Right lobe of liver (tissue), 6 donors: ENCODE results near the gene TGFBR3. TPM values are rescaled to one million over a fixed set of nuclear protein-coding genes. Genes with fewer than 3 reads are reported as not detected.
A peak's percentile ranks its signal among the peaks of the same experiment; 100 is the strongest.

Experiments used
- ATAC-seq, 4 donors: fragments of 200-7000 bp; cut with Tn5 transposase; one replicate each; pipeline ENCODE4 v1.9.1; 2020; ENCODE audit warnings: mild to moderate bottlenecking in 4 of 4, moderate library complexity in 4 of 4
- DNase-seq, 3 donors: peaks; one replicate each; pipeline ENCODE4 v3.0.0-alpha.2; 2020
- H3K27ac ChIP-seq, 3 donors: fragments of 200-600 bp; one replicate each; pipeline ENCODE4 v1.8.0; 2022
- H3K27me3 ChIP-seq, 2 donors: fragments of 200-600 bp; one replicate each; pipeline ENCODE4 v1.8.0; 2022
- H3K36me3 ChIP-seq, 4 donors: fragments of 200-600 bp; sonication (generic) in 1 of 4; one replicate each; pipeline versions ENCODE4 v1.5.1 to v1.8.0; 2017 to 2022; ENCODE audit warnings: control low read depth in 1 of 4
- H3K4me1 ChIP-seq, 4 donors: fragments of 200-600 bp; sonication (generic) in 1 of 4; one replicate each; pipeline versions ENCODE4 v1.5.1 to v1.8.0; 2017 to 2022; ENCODE audit warnings: control low read depth in 1 of 4
- H3K4me3 ChIP-seq, 3 donors: fragments of 200-600 bp; one replicate each; pipeline ENCODE4 v1.8.0; 2022
- H3K9me3 ChIP-seq, 4 donors: fragments of 200-600 bp; sonication (generic) in 1 of 4; one replicate each; pipeline versions ENCODE4 v1.5.1 to v1.8.0; 2017 to 2022; ENCODE audit warnings: control low read depth in 1 of 4
- CTCF ChIP-seq, 4 donors: fragments of 200-600 bp in 3 of 4; fragments of 450-650 bp in 1 of 4; IDR thresholded peaks; one replicate each; pipeline versions ENCODE4 v1.5.1 to v1.8.0; 2016 to 2022; ENCODE audit warnings: antibody characterized with exemption in 4 of 4, mild to moderate bottlenecking in 2 of 4
- POLR2A ChIP-seq: fragments of 450-650 bp; IDR thresholded peaks from one replicate; pipeline ENCODE4 v1.6.1; 2017; ENCODE audit warnings: antibody characterized with exemption, mild to moderate bottlenecking
- WGBS: methylation state at CpG from one replicate; pipeline ENCODE4 v1.1.6; 2018; ENCODE audit warnings: low coverage, low lambda C conversion rate; ENCODE audit not compliant: insufficient coverage; ENCODE audit errors: missing lambda C conversion rate; 5-methylcytosine and 5-hydroxymethylcytosine counted together
- intact Hi-C, 2 donors: fragments of 100-400 bp; cut with DNase I; formaldehyde crosslinking; loops; one replicate each; pipeline versions ENCODE4 v1.11.2 to v1.14.1; 2022
- total RNA-seq, 6 experiments: library from RNA; depleted of rRNA in 2 of 6; stranded (reverse); fragments of >200 nt in 2 of 6; fragmentation: NEBNext Ultra II Directional in 3 of 6; extraction: Animal tissue kit (Norgen Biotek cat#: 25700) in 3 of 6; gene quantifications; one replicate each; pipeline versions ENCODE4 v1.1.0 to v1.2.4, GENCODE V29; 2016 to 2023
- donor health status: DM: no; HTN: yes; CAD: no.
- donor health status: DM: no; HTN: no; CAD: no.
- donor health status: DM: no; HTN: no; CAD: no.
- donor health status: DM: no; HTN: yes; CAD: no.
- donor health status: DM: no; HTN: yes; CAD: no.

Gene TGFBR3
- total RNA-seq, 6 experiments from 2014 or later, result 9.0 to 32.3 (median 18.1) TPM

- Histone ChIP-seq H3K36me3 (no peaks in the 10 kb centered on the region), H3K4me3 (no peak overlapping the region), H3K9me3 (no peaks in the 10 kb centered on the region), H3K27ac (peak overlapping the region in 1 of 3 donors; percentile 18), H3K4me1 (peaks cover 0 to 19% (median 0%) of the 10 kb centered on the region in 4 donors), H3K27me3 (no peaks in the 10 kb centered on the region)
- intact Hi-C loops, result no loop called here
- no peak for TF ChIP-seq POLR2A
- no peak for TF ChIP-seq CTCF (IDR thresholded peaks at IDR 0.05)
- peak; percentile 26 to 54 (median 50) for ATAC-seq
- WGBS, result 65% methylated on average over 6 of the region's 6 CpGs
- no peak for DNase-seq
Observed at GRCh38 chr1:91803847-91804545, 82.0 kb downstream of the TGFBR3 start.

GRCh38 chr1:91803123-91803522 lies 82.8 kb downstream of the TGFBR3 start:
- WGBS, result 87% methylated on average over 6 of the region's 8 CpGs
- Histone ChIP-seq H3K9me3 (no peaks in the 10 kb centered on the region), H3K4me1 (peaks cover 0 to 19% (median 0%) of the 10 kb centered on the region in 4 donors), H3K27me3 (no peaks in the 10 kb centered on the region), H3K27ac (no peak overlapping the region), H3K36me3 (no peaks in the 10 kb centered on the region), H3K4me3 (no peak overlapping the region)
- intact Hi-C loops, result no loop called here
- no peak for DNase-seq
- peak in 2 of 4 donors; percentile 16 to 28 for ATAC-seq
- TF ChIP-seq POLR2A, result no peak
- TF ChIP-seq CTCF (IDR thresholded peaks at IDR 0.05), result no peak

- ATAC-seq, result peak in 2 of 4 donors; percentile 8 to 18
Observed at GRCh38 chr1:91801496-91802115, 84.3 kb downstream of the TGFBR3 start.

GRCh38 chr1:91799863-91800262 lies 86.1 kb downstream of the TGFBR3 start:
- DNase-seq, result no peak
- intact Hi-C loops, result no loop called here
- whole genome bisulfite sequencing, result 92% methylated on average over 2 of the region's 3 CpGs
- H3K9me3 ChIP-seq, result no peaks in the 10 kb centered on the region
- H3K4me1 ChIP-seq, result peaks cover 0 to 13% (median 0%) of the 10 kb centered on the region in 4 donors
- no peak overlapping the region for H3K4me3 ChIP-seq
- H3K36me3 ChIP-seq, result no peaks in the 10 kb centered on the region
- TF ChIP-seq POLR2A (no peak), CTCF (IDR thresholded peaks at IDR 0.05) (no peak)
- ATAC-seq, result no peak
- H3K27ac ChIP-seq, result no peak overlapping the region
- H3K27me3 ChIP-seq, result no peaks in the 10 kb centered on the region

More at GRCh38 chr1:91801496-91802115, 84.3 kb downstream of the TGFBR3 start:
- TF ChIP-seq CTCF (IDR thresholded peaks at IDR 0.05), result no peak
- TF ChIP-seq POLR2A, result no peak
- intact Hi-C loops, result no loop called here
- Histone ChIP-seq H3K4me3 (no peak overlapping the region), H3K4me1 (peaks cover 0 to 13% (median 0%) of the 10 kb centered on the region in 4 donors), H3K36me3 (no peaks in the 10 kb centered on the region), H3K27ac (no peak overlapping the region), H3K27me3 (no peaks in the 10 kb centered on the region), H3K9me3 (no peaks in the 10 kb centered on the region)
- 52% methylated on average over 3 of the region's 3 CpGs for WGBS
- DNase-seq, result no peak
